Chondrocyte (in vitro differentiated cells): ENCODE results near the gene FXYD2. TPM values are rescaled to one million over a fixed set of nuclear protein-coding genes. Genes with fewer than 3 reads are reported as not detected.

Experiments used
- DNase-seq: peaks from one replicate; pipeline ENCODE4 v3.0.0; 2021; ENCODE audit warnings: mixed read lengths, low spot score
- H3K27ac Mint-ChIP-seq: one replicate; pipeline ENCODE4 v1.8.0; 2021; ENCODE audit warnings: mild to moderate bottlenecking, moderate library complexity, mixed read lengths; ENCODE audit not compliant: unreplicated experiment
- H3K27me3 Mint-ChIP-seq: 2 replicates; pipeline ENCODE4 v1.8.0; 2021; ENCODE audit warnings: low read depth, mixed read lengths
- H3K36me3 Mint-ChIP-seq: 2 replicates; pipeline ENCODE4 v1.8.0; 2021; ENCODE audit warnings: low read depth, mixed read lengths
- H3K4me1 Mint-ChIP-seq: 2 replicates; pipeline ENCODE4 v1.8.0; 2021; ENCODE audit warnings: low read depth, mild to moderate bottlenecking, mixed read lengths
- H3K4me3 Mint-ChIP-seq: one replicate; pipeline ENCODE4 v1.8.0; 2021; ENCODE audit warnings: mild to moderate bottlenecking, moderate library complexity, mixed read lengths; ENCODE audit not compliant: unreplicated experiment
- H3K9me3 Mint-ChIP-seq: 2 replicates; pipeline ENCODE4 v1.8.0; 2021; ENCODE audit warnings: low read depth, mixed read lengths
- CTCF ChIP-seq: fragments of 200-600 bp; sonication (generic); IDR thresholded peaks from 2 replicates; pipeline ENCODE4 v1.5.0; 2021; ENCODE audit warnings: antibody characterized with exemption, mild to moderate bottlenecking, moderate library complexity
- total RNA-seq: library from RNA; stranded (reverse); gene quantifications from 3 replicates; pipeline ENCODE4 v1.2.1, GENCODE V29; 2021

The FXYD2 gene
- total RNA-seq, 1 donor from 2014 or later = not detected

DNA sequence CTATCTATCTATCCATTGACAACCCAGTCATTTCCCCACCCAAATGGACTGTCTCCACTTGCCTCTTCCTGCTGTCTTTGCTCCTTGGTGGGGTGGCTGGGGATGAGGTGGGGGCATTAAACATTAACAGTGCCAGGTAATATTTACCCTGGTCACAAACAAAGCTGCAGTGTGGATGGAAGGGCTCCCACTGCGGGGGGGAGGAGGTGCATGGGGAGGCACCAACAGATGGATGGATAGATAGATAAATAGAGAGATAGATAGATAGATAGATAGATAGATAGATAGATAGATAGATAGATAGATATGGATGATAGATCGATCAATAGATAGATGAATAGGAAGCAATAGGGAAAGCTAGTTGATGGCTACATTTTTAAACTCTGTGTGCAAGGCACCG is 2.3 kb upstream of the FXYD2 start:
- Mint-ChIP-seq H3K27ac (no peak overlapping the region), H3K9me3 (no peaks in the 10 kb centered on the region), H3K4me1 (peaks cover 2% of the 10 kb centered on the region), H3K36me3 (no peaks in the 10 kb centered on the region), H3K27me3 (no peaks in the 10 kb centered on the region), H3K4me3 (no peak overlapping the region)
- no peak for DNase-seq
- no peak for TF ChIP-seq CTCF

GRCh38 chr11:117826190-117826570 is 1.6 kb upstream of the FXYD2 start:
- no peak overlapping the region for H3K4me3 Mint-ChIP-seq
- no peaks in the 10 kb centered on the region for H3K9me3 Mint-ChIP-seq

DNA sequence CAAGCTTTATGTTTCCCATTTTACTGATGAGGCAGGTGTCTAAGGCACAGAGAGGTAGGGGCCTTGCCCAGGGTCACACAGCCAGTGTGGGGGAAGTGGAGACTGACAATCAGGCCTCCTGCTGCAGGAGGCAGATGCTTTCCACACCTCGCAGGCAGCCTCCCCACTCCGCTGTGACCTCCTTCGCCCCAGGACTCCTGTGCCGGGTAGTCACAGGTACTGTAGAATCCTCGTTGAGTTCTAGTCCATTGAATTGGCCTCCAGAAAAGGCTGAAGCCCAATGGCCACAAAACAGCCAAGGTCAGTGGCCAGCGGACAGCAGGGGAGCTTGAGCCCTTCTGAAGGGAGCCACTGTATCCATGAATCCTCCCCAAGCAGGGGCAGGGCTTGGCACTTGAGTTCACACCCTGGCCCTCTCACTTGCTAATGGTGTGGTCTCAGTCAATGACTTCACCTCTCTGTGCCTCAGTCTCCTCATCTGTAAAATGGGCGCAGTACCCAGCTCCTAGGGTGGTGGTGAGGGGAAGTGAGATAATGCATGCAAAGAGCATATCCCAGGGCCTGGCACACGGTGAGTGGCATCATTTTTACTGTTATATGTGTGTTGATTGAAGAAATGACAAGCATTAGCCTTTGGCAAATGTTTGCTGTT is 1.1 kb upstream of the FXYD2 start:
- H3K9me3 Mint-ChIP-seq = no peaks in the 10 kb centered on the region
- peak; percentile 69 for DNase-seq
- no peaks in the 10 kb centered on the region for H3K27me3 Mint-ChIP-seq
- no peak overlapping the region for H3K4me3 Mint-ChIP-seq
- peaks cover 2% of the 10 kb centered on the region for H3K4me1 Mint-ChIP-seq
- no peak for TF ChIP-seq CTCF
- H3K36me3 Mint-ChIP-seq = no peaks in the 10 kb centered on the region
- no peak overlapping the region for H3K27ac Mint-ChIP-seq

More at GRCh38 chr11:117826190-117826570, 1.6 kb upstream of the FXYD2 start:
- Mint-ChIP-seq H3K27ac (no peak overlapping the region), H3K4me1 (peaks cover 2% of the 10 kb centered on the region), H3K27me3 (no peaks in the 10 kb centered on the region), H3K36me3 (no peaks in the 10 kb centered on the region)
- no peak for TF ChIP-seq CTCF
- no peak for DNase-seq

- Mint-ChIP-seq H3K4me3 (no peak overlapping the region), H3K9me3 (no peaks in the 10 kb centered on the region), H3K27me3 (no peaks in the 10 kb centered on the region), H3K27ac (no peak overlapping the region), H3K4me1 (no peaks in the 10 kb centered on the region), H3K36me3 (no peaks in the 10 kb centered on the region)
- peak; percentile 58 for DNase-seq
- no peak for TF ChIP-seq CTCF
These were observed 561 bp downstream of the FXYD2 start for GRCh38 chr11:117823946-117824420.

DNA sequence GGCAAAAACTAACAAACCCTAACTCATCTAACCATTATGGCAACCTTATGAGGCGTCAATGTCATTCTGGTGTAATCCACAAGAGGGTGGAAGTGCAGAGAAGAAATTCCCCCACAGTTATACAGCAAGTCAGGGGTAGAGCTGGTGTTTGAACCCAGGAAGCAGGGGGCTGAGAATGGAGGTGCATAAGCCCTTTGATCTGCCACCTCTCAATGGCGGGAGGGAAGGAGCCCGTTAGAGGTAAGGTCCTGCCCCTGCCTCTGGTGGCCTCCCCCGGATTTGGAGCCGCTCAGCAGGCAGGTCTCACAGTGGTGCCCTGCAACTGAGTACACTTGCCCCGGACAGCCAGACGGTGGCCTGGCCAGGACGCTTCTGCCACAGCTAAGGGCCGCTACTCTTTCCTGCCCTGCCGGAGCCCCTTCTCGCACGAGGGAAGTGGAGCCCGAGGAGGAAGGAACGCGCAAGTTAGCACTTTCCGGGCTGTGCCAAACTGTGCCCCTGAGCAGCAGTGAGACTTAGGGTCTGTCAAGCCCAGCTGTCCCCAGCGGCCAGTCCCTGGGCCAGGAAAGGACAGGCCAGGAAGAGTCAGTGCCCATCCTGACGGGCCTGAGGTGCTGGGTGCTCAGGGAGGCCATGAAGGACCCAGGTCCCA is 1.1 kb downstream of the FXYD2 start:
- peak; percentile 87 for DNase-seq
- Mint-ChIP-seq H3K36me3 (no peaks in the 10 kb centered on the region), H3K4me3 (no peak overlapping the region), H3K27me3 (no peaks in the 10 kb centered on the region), H3K27ac (no peak overlapping the region), H3K9me3 (no peaks in the 10 kb centered on the region), H3K4me1 (no peaks in the 10 kb centered on the region)
- peak; percentile 50 for TF ChIP-seq CTCF
